Putamen (tissue), 1 donor: ENCODE results near the gene BNIP2.
"Not testable (repeated sequence)": the region's sequence is repeated elsewhere in the genome, so short reads cannot be mapped to it uniquely, and the experiment has no call there.

Experiments used
- DNase-seq: peaks from one replicate; pipeline ENCODE4 v3.0.0-alpha.2; 2016; ENCODE audit warnings: low spot score

Gene BNIP2

GRCh38 chr15:59687836-59688235, 1.3 kb downstream of the BNIP2 start:
- no peak for DNase-seq

- DNase-seq: no peak
Observed at GRCh38 chr15:59686389-59686788, 2.7 kb downstream of the BNIP2 start.

- no peak for DNase-seq
Observed at GRCh38 chr15:59685737-59686297, 3.3 kb downstream of the BNIP2 start.

- DNase-seq: no peak
Observed at GRCh38 chr15:59680870-59681269, 8.2 kb downstream of the BNIP2 start.

- no peak for DNase-seq
Observed at GRCh38 chr15:59680346-59680745, 8.8 kb downstream of the BNIP2 start.

- DNase-seq: no peak
Observed at GRCh38 chr15:59678620-59679019, 10.5 kb downstream of the BNIP2 start.

- DNase-seq: no peak
Observed at GRCh38 chr15:59678172-59678571, 10.9 kb downstream of the BNIP2 start.

GRCh38 chr15:59676565-59676964, 12.6 kb downstream of the BNIP2 start:
- no peak for DNase-seq

GRCh38 chr15:59674361-59674877, 14.7 kb downstream of the BNIP2 start:
- no peak for DNase-seq

- no peak for DNase-seq
Observed at GRCh38 chr15:59668556-59668955, 20.6 kb downstream of the BNIP2 start.

GRCh38 chr15:59662260-59662659, 26.9 kb downstream of the BNIP2 start:
- DNase-seq: no peak

GRCh38 chr15:59659366-59659765, 29.8 kb downstream of the BNIP2 start:
- DNase-seq: no peak

- DNase-seq: no peak
Observed at GRCh38 chr15:59657635-59658125, 31.4 kb downstream of the BNIP2 start.

- DNase-seq: peak; percentile 95
Observed at GRCh38 chr15:59656897-59657634, 32.1 kb downstream of the BNIP2 start, which contains the start of gene GTF2A2. Gene GTF2A2, minus strand, starts transcription at chr15:59657515. Its CDS starts 5,238 bp downstream, at chr15:59652277.

GRCh38 chr15:59654046-59654445, 35.1 kb downstream of the BNIP2 start:
- no peak for DNase-seq

- DNase-seq: no peak
Observed at GRCh38 chr15:59649603-59650002, 39.5 kb downstream of the BNIP2 start.

- DNase-seq: no peak
Observed at GRCh38 chr15:59647085-59647484, 42.0 kb downstream of the BNIP2 start.

GRCh38 chr15:59646277-59646676, 42.8 kb downstream of the BNIP2 start:
- no peak for DNase-seq

- DNase-seq: not testable (repeated sequence)
Observed at GRCh38 chr15:59645812-59646211, 43.3 kb downstream of the BNIP2 start.

GRCh38 chr15:59644756-59645155, 44.4 kb downstream of the BNIP2 start:
- DNase-seq: no peak

- no peak for DNase-seq
Observed at GRCh38 chr15:59642351-59642750, 46.8 kb downstream of the BNIP2 start.

- not testable (repeated sequence) for DNase-seq
Observed at GRCh38 chr15:59637507-59637906, 51.6 kb downstream of the BNIP2 start.

- no peak for DNase-seq
Observed at GRCh38 chr15:59636184-59636583, 52.9 kb downstream of the BNIP2 start.
